Psoas muscle (tissue), 8 donors: ENCODE measurements around the gene LHPP. TPM values are rescaled to one million over a fixed set of nuclear protein-coding genes. Genes with fewer than 3 reads are reported as not detected.

Experiments used
- ATAC-seq, 4 donors: fragments of 200-7000 bp; cut with Tn5 transposase; one replicate each; pipeline ENCODE4 v1.9.1; 2020; ENCODE audit warnings: moderate library complexity in 3 of 4, mild to moderate bottlenecking in 2 of 4
- DNase-seq, 2 donors: peaks; one replicate each; pipeline ENCODE4 v3.0.0-alpha.2; 2020
- H3K27ac ChIP-seq: fragments of 200-600 bp; one replicate; pipeline ENCODE4 v1.8.0; 2022
- H3K27me3 ChIP-seq, 3 donors: fragments of 200-600 bp in 1 of 3; one replicate each; pipeline versions ENCODE4 v1.6.1 to v1.8.0; 2013 to 2022; ENCODE audit warnings: low read length in 2 of 3, mild to moderate bottlenecking in 2 of 3, moderate library complexity in 1 of 3; ENCODE audit not compliant: insufficient read depth in 3 of 3
- H3K36me3 ChIP-seq, 2 donors: fragments of 200-600 bp in 1 of 2; one replicate each; pipeline versions ENCODE4 v1.6.1 to v1.8.0; 2013 to 2022; ENCODE audit warnings: low read depth in 1 of 2, mild to moderate bottlenecking in 1 of 2, moderate library complexity in 1 of 2; ENCODE audit not compliant: insufficient read depth in 1 of 2
- H3K4me1 ChIP-seq: fragments of 200-600 bp; one replicate; pipeline ENCODE4 v1.8.0; 2022
- H3K4me3 ChIP-seq: fragments of 200-600 bp; one replicate; pipeline ENCODE4 v1.8.0; 2022; ENCODE audit warnings: mild to moderate bottlenecking
- H3K9me3 ChIP-seq: fragments of 200-600 bp; one replicate; pipeline ENCODE4 v1.8.0; 2022
- WGBS, 3 donors: extraction: QIAGEN DNeasy Blood & Tissue Kit; methylation state at CpG; one replicate each; pipeline versions ENCODE4 v1.1.6 to v1.1.7; 2013; 5-methylcytosine and 5-hydroxymethylcytosine counted together
- intact Hi-C, 2 donors: fragments of 100-400 bp; cut with DNase I; formaldehyde crosslinking; loops; one replicate each; pipeline versions ENCODE4 v1.11.0 to v1.14.2; 2022
- polyA plus RNA-seq, 3 donors: library from polyadenylated mRNA; stranded (reverse); fragments of 200-250 nt; gene quantifications; one replicate each; pipeline ENCODE4 v1.2.3, GENCODE V29; 2013
- total RNA-seq, 4 donors: library from RNA; stranded (reverse); fragmentation: NEBNext Ultra II Directional in 2 of 4; extraction: Animal tissue kit (Norgen Biotek cat#: 25700) in 2 of 4; gene quantifications; one replicate each; pipeline versions ENCODE4 v1.2.1 to v1.2.4, GENCODE V29; 2021 to 2023
- TF ChIP-seq, protein P1 (sequence below): fragments of 200-600 bp; IDR thresholded peaks from one replicate; pipeline ENCODE4 v1.8.0; 2022; ENCODE audit warnings: antibody characterized with exemption
- donor health status: healthy with polysubstance abuse.
- donor health status: DM: no; HTN: no; CAD: no; lungs with moderate emphysema.
- donor health status: Bipolar disorder and iron deficiency.
- donor health status: healthy.
- donor health status: DM: yes; HTN: yes; CAD: no.
- donor health status: DM: no; HTN: no; CAD: no.
- donor health status: DM: no; HTN: no; CAD: no.
- donor health status: DM: yes; HTN: yes; CAD: no.

LHPP gene
- total and polyA plus RNA-seq, 7 donors: 4.7 to 12.8 (median 6.1) TPM

DNA sequence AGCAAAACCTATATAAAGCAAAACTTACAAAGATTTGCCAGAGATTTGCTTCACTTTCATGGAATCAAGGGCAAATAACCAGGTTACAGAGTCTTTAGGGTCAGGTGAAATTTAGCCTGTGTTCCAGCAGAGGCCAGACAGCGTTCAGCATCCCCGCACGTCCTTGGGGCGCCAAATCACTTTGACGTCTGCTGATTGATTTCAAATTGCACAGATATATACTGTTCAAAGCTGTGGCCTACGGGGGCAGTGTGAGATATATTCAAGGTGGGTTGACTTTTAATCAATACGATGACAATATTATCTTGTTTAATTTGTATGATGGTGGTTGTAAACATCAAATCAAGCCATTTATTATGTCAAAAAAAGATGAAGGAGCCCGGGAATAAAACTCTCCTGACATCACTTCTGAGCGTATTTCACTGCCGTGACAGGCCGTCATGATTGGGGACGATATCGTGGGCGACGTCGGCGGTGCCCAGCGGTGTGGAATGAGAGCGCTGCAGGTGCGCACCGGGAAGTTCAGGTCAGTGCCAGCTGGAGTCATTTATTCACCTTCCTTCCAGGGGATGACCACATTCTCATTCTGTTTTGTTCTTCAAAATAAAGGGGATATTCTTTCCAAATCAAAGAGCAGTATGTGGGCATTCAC is 55.2 kb downstream of the LHPP start:
- ATAC-seq (no peak), DNase-seq (peak in 1 of 2 donors; percentile 5)
- Histone ChIP-seq H3K4me1 (peaks cover 9% of the 10 kb centered on the region), H3K27me3 (no peaks in the 10 kb centered on the region), H3K9me3 (no peaks in the 10 kb centered on the region), H3K36me3 (no peaks in the 10 kb centered on the region), H3K4me3 (no peak overlapping the region), H3K27ac (no peak overlapping the region)
- intact Hi-C loops: loop anchor here in 1 of 2 donors (5.0 kb wide), 1 partner anchor 95 kb away; no protein-coding TSS in a partner anchor
- WGBS, 3 donors: 90 to 93% (median 91%) methylated on average over 21 of the region's 21 CpGs
- TF ChIP-seq, protein P1, sequence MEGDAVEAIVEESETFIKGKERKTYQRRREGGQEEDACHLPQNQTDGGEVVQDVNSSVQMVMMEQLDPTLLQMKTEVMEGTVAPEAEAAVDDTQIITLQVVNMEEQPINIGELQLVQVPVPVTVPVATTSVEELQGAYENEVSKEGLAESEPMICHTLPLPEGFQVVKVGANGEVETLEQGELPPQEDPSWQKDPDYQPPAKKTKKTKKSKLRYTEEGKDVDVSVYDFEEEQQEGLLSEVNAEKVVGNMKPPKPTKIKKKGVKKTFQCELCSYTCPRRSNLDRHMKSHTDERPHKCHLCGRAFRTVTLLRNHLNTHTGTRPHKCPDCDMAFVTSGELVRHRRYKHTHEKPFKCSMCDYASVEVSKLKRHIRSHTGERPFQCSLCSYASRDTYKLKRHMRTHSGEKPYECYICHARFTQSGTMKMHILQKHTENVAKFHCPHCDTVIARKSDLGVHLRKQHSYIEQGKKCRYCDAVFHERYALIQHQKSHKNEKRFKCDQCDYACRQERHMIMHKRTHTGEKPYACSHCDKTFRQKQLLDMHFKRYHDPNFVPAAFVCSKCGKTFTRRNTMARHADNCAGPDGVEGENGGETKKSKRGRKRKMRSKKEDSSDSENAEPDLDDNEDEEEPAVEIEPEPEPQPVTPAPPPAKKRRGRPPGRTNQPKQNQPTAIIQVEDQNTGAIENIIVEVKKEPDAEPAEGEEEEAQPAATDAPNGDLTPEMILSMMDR: no peak

DNA sequence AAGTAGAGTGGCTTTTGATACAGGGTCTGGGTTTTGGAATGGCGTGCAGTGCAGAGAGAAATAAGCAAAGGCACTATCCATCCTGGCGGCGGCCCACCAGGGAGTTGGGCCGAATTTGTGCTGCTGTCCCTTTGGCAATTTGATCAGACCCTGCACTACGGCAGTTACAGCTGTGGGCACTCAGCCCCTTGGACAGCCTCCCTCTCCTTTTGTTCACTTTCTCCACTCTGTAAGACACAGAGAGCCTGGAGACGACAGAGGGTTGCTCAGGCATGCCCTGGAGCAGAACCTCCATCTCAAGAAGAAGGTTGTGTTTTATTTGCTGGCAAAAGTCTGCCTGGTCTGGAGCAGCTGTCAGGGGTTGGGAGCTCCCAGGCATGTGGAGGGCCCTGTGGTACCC is 55.8 kb downstream of the LHPP start:
- no peaks in the 10 kb centered on the region for H3K36me3 ChIP-seq
- WGBS, 3 donors: 56 to 72% (median 59%) methylated on average over 6 of the region's 6 CpGs
- TF ChIP-seq, protein P1: no peak
- H3K27me3 ChIP-seq: no peaks in the 10 kb centered on the region
- no peaks in the 10 kb centered on the region for H3K9me3 ChIP-seq
- intact Hi-C loops: loop anchor here in 1 of 2 donors (5.0 kb wide), 1 partner anchor 95 kb away; no protein-coding TSS in a partner anchor
- no peak overlapping the region for H3K4me3 ChIP-seq
- peaks cover 14% of the 10 kb centered on the region for H3K4me1 ChIP-seq
- H3K27ac ChIP-seq: no peak overlapping the region
- peak in 1 of 2 donors; percentile 14 for DNase-seq
- no peak for ATAC-seq

DNA sequence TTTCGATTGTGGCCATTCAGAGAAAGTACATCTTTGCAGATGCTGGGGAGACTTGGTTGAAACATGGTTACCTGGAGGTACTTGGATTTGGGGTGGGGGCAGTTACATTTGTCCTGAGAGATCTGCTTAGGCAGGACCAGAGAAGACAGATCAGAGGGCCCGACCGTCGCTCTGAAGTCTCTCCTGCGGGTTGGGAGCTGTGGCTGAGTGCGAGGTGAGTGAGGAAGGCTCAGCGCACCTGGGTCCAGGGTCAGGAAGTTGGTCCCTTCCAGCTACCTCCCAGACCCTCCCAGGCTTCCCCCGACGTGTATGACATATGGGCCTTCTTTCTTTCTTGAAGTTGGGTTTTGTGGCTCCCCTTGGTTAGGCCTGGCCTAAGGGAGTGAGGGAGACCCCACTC is 56.3 kb downstream of the LHPP start:
- DNase-seq (peak in 1 of 2 donors; percentile 12), ATAC-seq (no peak)
- H3K27ac ChIP-seq: no peak overlapping the region
- no peaks in the 10 kb centered on the region for H3K9me3 ChIP-seq
- no peaks in the 10 kb centered on the region for H3K27me3 ChIP-seq
- WGBS, 3 donors: 91 to 98% (median 97%) methylated on average over 9 of the region's 9 CpGs
- peaks cover 14% of the 10 kb centered on the region for H3K4me1 ChIP-seq
- no peak overlapping the region for H3K4me3 ChIP-seq
- intact Hi-C loops: loop anchor here in 1 of 2 donors (5.0 kb wide), 1 partner anchor 96 kb away; no protein-coding TSS in a partner anchor
- H3K36me3 ChIP-seq: no peaks in the 10 kb centered on the region
- TF ChIP-seq, protein P1: no peak

- no peak overlapping the region for H3K27ac ChIP-seq
- H3K27me3 ChIP-seq: no peaks in the 10 kb centered on the region
- H3K36me3 ChIP-seq: no peaks in the 10 kb centered on the region
- H3K4me1 ChIP-seq: peaks cover 18% of the 10 kb centered on the region
- intact Hi-C loops: loop anchor here in 1 of 2 donors (5.0 kb wide), 1 partner anchor 96 kb away; no protein-coding TSS in a partner anchor
- WGBS, 3 donors: 94 to 97% (median 95%) methylated on average over 15 of the region's 15 CpGs
- no peak overlapping the region for H3K4me3 ChIP-seq
- ATAC-seq: no peak
- peak in 1 of 2 donors; percentile 43 for DNase-seq
- no peaks in the 10 kb centered on the region for H3K9me3 ChIP-seq
- TF ChIP-seq, protein P1: no peak
These were observed 56.7 kb downstream of the LHPP start for GRCh38 chr10:124518366-124518765.
